ENCODE results near the gene RNF215.
"Not testable (repeated sequence)": the region's sequence is repeated elsewhere in the genome, so short reads cannot be mapped to it uniquely, and the experiment has no call there.

The RNF215 gene

GRCh38 chr22:30340911-30341685 is 46.1 kb downstream of the RNF215 start:
- no peak overlapping the region for H3K4me3 ChIP-seq (ENCODE audit: low read depth, low read length, poor library complexity, severe bottlenecking)
- H3K9me2 ChIP-seq (ENCODE audit: low read depth, low read length) = no peaks in the 10 kb centered on the region
- no peak overlapping the region for H3K4me2 ChIP-seq (ENCODE audit: low read length)
- H3K27ac ChIP-seq (ENCODE audit: low read depth, low read length, poor library complexity, severe bottlenecking) = no peak overlapping the region
- H3K79me2 ChIP-seq (ENCODE audit: insufficient read depth, low read length) = no peaks in the 10 kb centered on the region
- H3K9ac ChIP-seq (ENCODE audit: low read length) = no peak overlapping the region
- no peaks in the 10 kb centered on the region for H3F3A ChIP-seq (ENCODE audit: insufficient read depth, low read length)
- H4K20me1 ChIP-seq (ENCODE audit: insufficient read depth, low read length) = no peaks in the 10 kb centered on the region
- TF ChIP-seq EZH2 (IDR thresholded peaks at IDR 0.05; ENCODE audit: borderline replicate concordance, low read length) = no peak
- no peak for TF ChIP-seq CTCF (IDR thresholded peaks at IDR 0.05; ENCODE audit: low read length)
- no peaks in the 10 kb centered on the region for H3K9me3 ChIP-seq (ENCODE audit: low read length)
- H3K27me3 ChIP-seq (ENCODE audit: insufficient read depth, low read length) = no peaks in the 10 kb centered on the region
- no peaks in the 10 kb centered on the region for H3K4me1 ChIP-seq (ENCODE audit: insufficient read depth, low read length, severe bottlenecking)
- peaks cover 99% of the 10 kb centered on the region for H3K36me3 ChIP-seq (ENCODE audit: insufficient read depth, low read length)
- H2AFZ ChIP-seq (ENCODE audit: low read length) = no peak overlapping the region

GRCh38 chr22:30338802-30339201 is 48.4 kb downstream of the RNF215 start:
- no peak overlapping the region for H3K27ac ChIP-seq (ENCODE audit: low read depth, low read length, poor library complexity, severe bottlenecking)
- TF ChIP-seq EZH2 (IDR thresholded peaks at IDR 0.05; ENCODE audit: borderline replicate concordance, low read length) = no peak
- TF ChIP-seq CTCF (IDR thresholded peaks at IDR 0.05; ENCODE audit: low read length) = no peak
- no peak overlapping the region for H3K4me3 ChIP-seq (ENCODE audit: low read depth, low read length, poor library complexity, severe bottlenecking)
- no peak overlapping the region for H2AFZ ChIP-seq (ENCODE audit: low read length)
- peaks cover 99% of the 10 kb centered on the region for H3K36me3 ChIP-seq (ENCODE audit: insufficient read depth, low read length)
- no peaks in the 10 kb centered on the region for H3K27me3 ChIP-seq (ENCODE audit: insufficient read depth, low read length)
- no peaks in the 10 kb centered on the region for H3K79me2 ChIP-seq (ENCODE audit: insufficient read depth, low read length)
- H3K4me1 ChIP-seq (ENCODE audit: insufficient read depth, low read length, severe bottlenecking) = no peaks in the 10 kb centered on the region
- no peaks in the 10 kb centered on the region for H3F3A ChIP-seq (ENCODE audit: insufficient read depth, low read length)
- H3K9me2 ChIP-seq (ENCODE audit: low read depth, low read length) = no peaks in the 10 kb centered on the region
- H4K20me1 ChIP-seq (ENCODE audit: insufficient read depth, low read length) = no peaks in the 10 kb centered on the region
- no peaks in the 10 kb centered on the region for H3K9me3 ChIP-seq (ENCODE audit: low read length)
- no peak overlapping the region for H3K4me2 ChIP-seq (ENCODE audit: low read length)
- H3K9ac ChIP-seq (ENCODE audit: low read length) = no peak overlapping the region

- H3K36me3 ChIP-seq (ENCODE audit: insufficient read depth, low read length) = peaks cover 99% of the 10 kb centered on the region
Observed at GRCh38 chr22:30338341-30338740, 48.9 kb downstream of the RNF215 start.

GRCh38 chr22:30337461-30337778 is 49.8 kb downstream of the RNF215 start:
- peaks cover 99% of the 10 kb centered on the region for H3K36me3 ChIP-seq (ENCODE audit: insufficient read depth, low read length)
- H3K9me3 ChIP-seq (ENCODE audit: low read length) = no peaks in the 10 kb centered on the region
- no peaks in the 10 kb centered on the region for H3K27me3 ChIP-seq (ENCODE audit: insufficient read depth, low read length)
- no peak overlapping the region for H3K27ac ChIP-seq (ENCODE audit: low read depth, low read length, poor library complexity, severe bottlenecking)
- no peak overlapping the region for H2AFZ ChIP-seq (ENCODE audit: low read length)
- no peaks in the 10 kb centered on the region for H3K4me1 ChIP-seq (ENCODE audit: insufficient read depth, low read length, severe bottlenecking)
- H3K4me3 ChIP-seq (ENCODE audit: low read depth, low read length, poor library complexity, severe bottlenecking) = no peak overlapping the region
- H3K9ac ChIP-seq (ENCODE audit: low read length) = no peak overlapping the region
- no peaks in the 10 kb centered on the region for H3F3A ChIP-seq (ENCODE audit: insufficient read depth, low read length)
- no peak overlapping the region for H3K4me2 ChIP-seq (ENCODE audit: low read length)
- no peaks in the 10 kb centered on the region for H3K9me2 ChIP-seq (ENCODE audit: low read depth, low read length)
- H3K79me2 ChIP-seq (ENCODE audit: insufficient read depth, low read length) = no peaks in the 10 kb centered on the region
- no peak for TF ChIP-seq CTCF (IDR thresholded peaks at IDR 0.05; ENCODE audit: low read length)
- no peak for TF ChIP-seq EZH2 (IDR thresholded peaks at IDR 0.05; ENCODE audit: borderline replicate concordance, low read length)
- H4K20me1 ChIP-seq (ENCODE audit: insufficient read depth, low read length) = no peaks in the 10 kb centered on the region

More at GRCh38 chr22:30338341-30338740, 48.9 kb downstream of the RNF215 start:
- H3K27me3 ChIP-seq (ENCODE audit: insufficient read depth, low read length); H3K9ac ChIP-seq (ENCODE audit: low read length); H3K4me3 ChIP-seq (ENCODE audit: low read depth, low read length, poor library complexity, severe bottlenecking); H3K4me1 ChIP-seq (ENCODE audit: insufficient read depth, low read length, severe bottlenecking); H3K79me2 ChIP-seq (ENCODE audit: insufficient read depth, low read length); H3F3A ChIP-seq (ENCODE audit: insufficient read depth, low read length); H3K9me2 ChIP-seq (ENCODE audit: low read depth, low read length); H3K9me3 ChIP-seq (ENCODE audit: low read length); H3K27ac ChIP-seq (ENCODE audit: low read depth, low read length, poor library complexity, severe bottlenecking); H2AFZ ChIP-seq (ENCODE audit: low read length); H4K20me1 ChIP-seq (ENCODE audit: insufficient read depth, low read length); H3K4me2 ChIP-seq (ENCODE audit: low read length): not testable (repeated sequence)

Data from OCI-LY1 (cell line).